MM.1S (cell line): Measurements from ENCODE around the gene NOD1.

Source experiments
- DNase-seq: peaks from one replicate; pipeline ENCODE4 v3.0.0-alpha.2; 2015
- H2AFZ ChIP-seq: fragments of 300-600 bp; sonication (generic); 2 replicates; pipeline ENCODE4 v1.6.0; 2016; ENCODE audit warnings: antibody characterized with exemption, low read length
- H3F3A ChIP-seq: fragments of 300-600 bp; sonication (generic); 2 replicates; pipeline ENCODE4 v1.6.1; 2016; ENCODE audit warnings: mild to moderate bottlenecking, antibody characterized with exemption, low read length, moderate library complexity, mixed read lengths; ENCODE audit not compliant: insufficient read depth
- H3K27ac ChIP-seq: fragments of 300-600 bp; sonication (generic); 2 replicates; pipeline ENCODE4 v1.5.1; 2016; ENCODE audit warnings: mild to moderate bottlenecking, low read length
- H3K27me3 ChIP-seq: fragments of 300-600 bp; sonication (generic); replicated peaks from 2 replicates; pipeline ENCODE4 v1.6.0; 2016; ENCODE audit warnings: low read length; ENCODE audit not compliant: insufficient read depth
- H3K36me3 ChIP-seq: fragments of 300-600 bp; sonication (generic); replicated peaks from 2 replicates; pipeline ENCODE4 v1.6.1; 2016; ENCODE audit warnings: mild to moderate bottlenecking, low read length, mixed read lengths; ENCODE audit not compliant: insufficient read depth
- H3K4me1 ChIP-seq: fragments of 300-600 bp; sonication (generic); 2 replicates; pipeline ENCODE4 v1.6.1; 2016; ENCODE audit warnings: low read length, mixed read lengths
- H3K4me2 ChIP-seq: fragments of 300-600 bp; sonication (generic); 2 replicates; pipeline ENCODE4 v1.6.0; 2016; ENCODE audit warnings: low read depth, low read length
- H3K4me3 ChIP-seq: fragments of 300-600 bp; sonication (generic); 2 replicates; pipeline ENCODE4 v1.5.1; 2016; ENCODE audit warnings: low read length, mixed read lengths
- H3K79me2 ChIP-seq: fragments of 300-600 bp; sonication (generic); 2 replicates; pipeline ENCODE4 v1.6.1; 2016; ENCODE audit warnings: mixed run types, low read length, mixed read lengths
- H3K9ac ChIP-seq: fragments of 300-600 bp; sonication (generic); 2 replicates; pipeline ENCODE4 v1.6.1; 2016; ENCODE audit warnings: low read length, mixed read lengths
- H3K9me2 ChIP-seq: fragments of 300-600 bp; sonication (generic); replicated peaks from 2 replicates; pipeline ENCODE4 v1.6.1; 2016; ENCODE audit warnings: mild to moderate bottlenecking, low read length, mixed read lengths; ENCODE audit not compliant: insufficient read depth
- H3K9me3 ChIP-seq: fragments of 300-600 bp; sonication (generic); replicated peaks from 2 replicates; pipeline ENCODE4 v1.6.1; 2016; ENCODE audit warnings: mild to moderate bottlenecking, low read length, mixed read lengths; ENCODE audit not compliant: insufficient read depth
- H4K20me1 ChIP-seq: fragments of 300-600 bp; sonication (generic); 2 replicates; pipeline ENCODE4 v1.6.1; 2016; ENCODE audit warnings: mild to moderate bottlenecking, low read length, moderate library complexity, mixed read lengths; ENCODE audit not compliant: insufficient read depth
- EZH2 ChIP-seq: fragments of 300-600 bp; sonication (generic); optimal IDR thresholded peaks from 2 replicates; pipeline ENCODE3; 2017; ENCODE audit warnings: low read depth, mild to moderate bottlenecking, antibody characterized with exemption, low read length, mixed read lengths
- EZH2phosphoT487 ChIP-seq: fragments of 300-600 bp; sonication (generic); IDR thresholded peaks from 2 replicates; pipeline ENCODE4 v1.6.1; 2018; ENCODE audit warnings: antibody characterized with exemption, low read length
- TF ChIP-seq, protein P1 (sequence below): fragments of 300-600 bp; sonication (generic); IDR thresholded peaks from 2 replicates; pipeline ENCODE4 v1.5.1; 2016; ENCODE audit warnings: antibody characterized with exemption, low read length, mixed read lengths

NOD1 gene

DNA sequence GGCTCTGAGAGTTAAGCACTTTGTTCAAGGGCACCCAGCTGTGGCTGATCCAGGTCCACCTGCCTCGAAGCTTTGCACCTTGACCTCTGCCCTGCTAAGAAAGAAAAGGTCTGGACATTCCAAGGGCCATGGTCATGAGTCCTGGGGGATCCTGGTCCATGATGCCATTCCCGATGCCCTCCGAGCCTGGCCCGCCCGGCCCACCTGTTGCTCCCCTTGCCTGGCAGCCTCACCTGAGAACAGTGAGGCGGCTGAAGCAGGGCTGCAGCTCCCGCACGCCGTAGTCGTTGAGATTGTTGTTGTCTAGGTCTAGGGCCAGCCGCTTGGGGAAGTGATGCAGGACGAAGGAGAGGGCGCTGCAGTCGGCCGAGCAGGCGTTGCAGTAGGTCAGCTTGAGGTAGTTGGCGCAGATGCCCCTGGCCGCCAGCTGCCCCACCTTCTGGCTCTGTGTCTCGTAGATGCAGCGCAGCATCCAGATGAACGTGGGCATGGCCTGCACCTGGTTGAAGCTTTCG, 27.5 kb downstream of the NOD1 start:
- H3K27me3 ChIP-seq = no peaks in the 10 kb centered on the region
- H3K79me2 ChIP-seq = no peaks in the 10 kb centered on the region
- no peak overlapping the region for H3K9ac ChIP-seq
- H3K4me3 ChIP-seq = no peak overlapping the region
- no peak for DNase-seq
- H3K9me3 ChIP-seq = no peaks in the 10 kb centered on the region
- no peak overlapping the region for H2AFZ ChIP-seq
- H3K9me2 ChIP-seq = no peaks in the 10 kb centered on the region
- no peaks in the 10 kb centered on the region for H3K36me3 ChIP-seq
- TF ChIP-seq EZH2phosphoT487 (no peak), EZH2 (no peak)
- no peak overlapping the region for H3K27ac ChIP-seq
- H3K4me1 ChIP-seq = peaks cover 4% of the 10 kb centered on the region
- no peaks in the 10 kb centered on the region for H4K20me1 ChIP-seq
- H3K4me2 ChIP-seq = no peak overlapping the region
- no peaks in the 10 kb centered on the region for H3F3A ChIP-seq

- H3K4me2 ChIP-seq = no peak overlapping the region
- H3K36me3 ChIP-seq = no peaks in the 10 kb centered on the region
- no peaks in the 10 kb centered on the region for H3K79me2 ChIP-seq
- DNase-seq = no peak
- H3K27ac ChIP-seq = no peak overlapping the region
- TF ChIP-seq EZH2phosphoT487 (no peak), EZH2 (no peak)
- TF ChIP-seq, protein P1, sequence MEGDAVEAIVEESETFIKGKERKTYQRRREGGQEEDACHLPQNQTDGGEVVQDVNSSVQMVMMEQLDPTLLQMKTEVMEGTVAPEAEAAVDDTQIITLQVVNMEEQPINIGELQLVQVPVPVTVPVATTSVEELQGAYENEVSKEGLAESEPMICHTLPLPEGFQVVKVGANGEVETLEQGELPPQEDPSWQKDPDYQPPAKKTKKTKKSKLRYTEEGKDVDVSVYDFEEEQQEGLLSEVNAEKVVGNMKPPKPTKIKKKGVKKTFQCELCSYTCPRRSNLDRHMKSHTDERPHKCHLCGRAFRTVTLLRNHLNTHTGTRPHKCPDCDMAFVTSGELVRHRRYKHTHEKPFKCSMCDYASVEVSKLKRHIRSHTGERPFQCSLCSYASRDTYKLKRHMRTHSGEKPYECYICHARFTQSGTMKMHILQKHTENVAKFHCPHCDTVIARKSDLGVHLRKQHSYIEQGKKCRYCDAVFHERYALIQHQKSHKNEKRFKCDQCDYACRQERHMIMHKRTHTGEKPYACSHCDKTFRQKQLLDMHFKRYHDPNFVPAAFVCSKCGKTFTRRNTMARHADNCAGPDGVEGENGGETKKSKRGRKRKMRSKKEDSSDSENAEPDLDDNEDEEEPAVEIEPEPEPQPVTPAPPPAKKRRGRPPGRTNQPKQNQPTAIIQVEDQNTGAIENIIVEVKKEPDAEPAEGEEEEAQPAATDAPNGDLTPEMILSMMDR = no peak
- no peaks in the 10 kb centered on the region for H3K27me3 ChIP-seq
- peaks cover 5% of the 10 kb centered on the region for H3K4me1 ChIP-seq
- H3K9me3 ChIP-seq = no peaks in the 10 kb centered on the region
- no peaks in the 10 kb centered on the region for H3F3A ChIP-seq
- no peaks in the 10 kb centered on the region for H4K20me1 ChIP-seq
- H3K9ac ChIP-seq = no peak overlapping the region
- no peak overlapping the region for H3K4me3 ChIP-seq
- no peak overlapping the region for H2AFZ ChIP-seq
- H3K9me2 ChIP-seq = no peaks in the 10 kb centered on the region
Measured at GRCh38 chr7:30450240-30450982, 28.2 kb downstream of the NOD1 start.

DNA sequence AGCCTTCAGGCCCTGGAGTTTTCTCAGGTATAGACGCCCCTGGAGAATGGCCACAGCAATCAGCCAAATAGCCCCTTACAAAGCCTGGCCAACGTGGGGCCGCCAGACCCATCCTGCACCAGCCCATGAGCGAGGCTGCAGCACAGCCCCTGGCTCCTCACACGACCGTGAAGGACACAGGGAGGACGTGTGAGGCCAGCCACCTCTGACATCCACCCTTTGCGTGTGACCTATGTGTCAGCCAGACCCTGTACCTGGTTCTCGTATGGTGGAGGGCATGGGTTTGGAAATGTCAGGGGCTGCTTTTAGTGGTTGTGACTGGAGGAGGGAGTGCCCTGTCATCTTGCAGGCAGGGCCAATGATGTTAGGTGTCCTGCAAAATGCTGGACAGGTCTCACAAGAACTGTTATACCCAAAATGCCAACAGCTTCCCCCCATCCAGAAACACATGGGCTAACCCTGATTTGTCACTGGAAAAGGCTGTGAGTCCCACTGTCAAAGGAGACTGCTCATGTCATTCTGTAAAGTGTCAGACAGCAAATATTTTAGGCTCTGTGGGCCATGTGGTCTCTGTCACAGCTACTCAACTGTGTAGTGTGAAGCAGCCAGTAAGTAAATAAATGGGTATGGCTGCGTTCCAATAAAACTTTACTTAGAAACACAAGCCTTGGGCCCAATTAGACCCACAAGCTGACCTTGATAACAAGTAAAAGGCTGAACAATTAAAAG, 30.0 kb downstream of the NOD1 start:
- H3K79me2 ChIP-seq = no peaks in the 10 kb centered on the region
- H3K4me1 ChIP-seq = peaks cover 5% of the 10 kb centered on the region
- DNase-seq = no peak
- no peaks in the 10 kb centered on the region for H3K9me2 ChIP-seq
- no peak overlapping the region for H3K27ac ChIP-seq
- no peaks in the 10 kb centered on the region for H3K36me3 ChIP-seq
- no peaks in the 10 kb centered on the region for H3K9me3 ChIP-seq
- no peak overlapping the region for H3K4me2 ChIP-seq
- TF ChIP-seq EZH2 = no peak
- no peak for TF ChIP-seq EZH2phosphoT487
- TF ChIP-seq, protein P1 = no peak
- H3F3A ChIP-seq = no peaks in the 10 kb centered on the region
- H4K20me1 ChIP-seq = no peaks in the 10 kb centered on the region
- H3K4me3 ChIP-seq = no peak overlapping the region
- no peaks in the 10 kb centered on the region for H3K27me3 ChIP-seq
- H2AFZ ChIP-seq = no peak overlapping the region
- no peak overlapping the region for H3K9ac ChIP-seq

- no peaks in the 10 kb centered on the region for H3K36me3 ChIP-seq
- H3K79me2 ChIP-seq = no peaks in the 10 kb centered on the region
- no peaks in the 10 kb centered on the region for H3K27me3 ChIP-seq
- H3F3A ChIP-seq = no peaks in the 10 kb centered on the region
- TF ChIP-seq EZH2phosphoT487 (no peak), EZH2 (no peak)
- TF ChIP-seq, protein P1 = no peak
- DNase-seq = no peak
- H3K9me2 ChIP-seq = no peaks in the 10 kb centered on the region
- no peaks in the 10 kb centered on the region for H4K20me1 ChIP-seq
- H3K4me3 ChIP-seq = no peak overlapping the region
- H3K9me3 ChIP-seq = no peaks in the 10 kb centered on the region
- no peak overlapping the region for H3K9ac ChIP-seq
- no peak overlapping the region for H3K27ac ChIP-seq
- H3K4me1 ChIP-seq = peaks cover 5% of the 10 kb centered on the region
- no peak overlapping the region for H3K4me2 ChIP-seq
- no peak overlapping the region for H2AFZ ChIP-seq
Measured at GRCh38 chr7:30447466-30447865, 31.1 kb downstream of the NOD1 start.
